ENCODE results near the gene CDH15.

The CDH15 gene

GRCh38 chr16:89140981-89141883 is 30.3 kb upstream of the CDH15 start:
- DNase-seq, result no peak

DNA sequence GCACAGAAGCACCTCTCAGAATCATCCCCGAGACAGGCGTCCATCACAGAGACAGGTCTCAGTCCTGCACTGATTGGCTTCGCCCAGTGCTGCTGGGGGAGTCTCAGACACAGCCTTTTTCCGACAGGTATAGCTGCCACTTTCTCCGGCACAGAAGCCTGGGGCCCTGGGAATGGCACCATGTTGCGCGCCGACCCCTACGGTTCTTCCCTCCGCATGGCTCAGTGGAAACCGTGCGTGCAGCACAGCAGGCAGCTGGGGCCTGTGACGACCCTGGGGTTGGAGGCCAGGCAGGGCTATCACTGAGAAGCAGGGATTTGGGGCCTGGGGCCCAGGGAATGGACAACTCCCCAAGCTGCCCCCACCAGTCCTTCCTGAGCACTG is 29.7 kb upstream of the CDH15 start:
- no peak for DNase-seq

DNA sequence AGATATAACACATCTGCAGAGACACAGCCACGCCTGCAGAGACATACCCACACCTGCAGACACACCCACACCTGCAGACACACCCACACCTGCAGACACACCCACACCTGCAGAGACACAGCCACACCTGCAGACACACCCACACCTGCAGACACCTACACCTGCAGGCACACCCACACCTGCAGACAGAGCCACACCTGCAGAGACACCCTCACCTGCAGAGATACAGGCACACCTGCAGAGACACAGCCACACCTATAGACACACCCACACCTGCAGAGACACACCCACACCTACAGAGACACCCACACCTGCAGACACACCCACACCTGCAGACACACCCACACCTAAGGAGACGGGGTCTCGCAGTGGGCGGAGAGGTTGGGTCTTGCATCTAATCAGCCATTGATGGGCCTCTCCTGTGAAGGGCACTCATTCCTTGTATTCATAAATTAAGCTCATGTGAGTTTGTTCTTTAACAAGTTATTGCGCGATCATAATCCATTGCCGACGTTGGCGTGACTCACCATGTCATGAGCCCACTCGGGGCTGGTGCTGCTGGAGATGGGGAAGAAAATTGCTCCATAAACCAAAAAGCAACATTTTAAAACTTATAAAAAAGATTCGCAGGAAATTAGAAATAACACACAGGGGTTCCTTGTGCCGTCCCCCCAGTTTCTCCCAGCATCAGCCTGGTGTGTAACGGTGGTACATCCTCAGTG is 28.9 kb upstream of the CDH15 start:
- DNase-seq, result no peak

- no peak for DNase-seq
Observed at GRCh38 chr16:89143201-89143741, 28.3 kb upstream of the CDH15 start.

GRCh38 chr16:89143911-89144675 is 27.5 kb upstream of the CDH15 start:
- no peak for DNase-seq

DNA sequence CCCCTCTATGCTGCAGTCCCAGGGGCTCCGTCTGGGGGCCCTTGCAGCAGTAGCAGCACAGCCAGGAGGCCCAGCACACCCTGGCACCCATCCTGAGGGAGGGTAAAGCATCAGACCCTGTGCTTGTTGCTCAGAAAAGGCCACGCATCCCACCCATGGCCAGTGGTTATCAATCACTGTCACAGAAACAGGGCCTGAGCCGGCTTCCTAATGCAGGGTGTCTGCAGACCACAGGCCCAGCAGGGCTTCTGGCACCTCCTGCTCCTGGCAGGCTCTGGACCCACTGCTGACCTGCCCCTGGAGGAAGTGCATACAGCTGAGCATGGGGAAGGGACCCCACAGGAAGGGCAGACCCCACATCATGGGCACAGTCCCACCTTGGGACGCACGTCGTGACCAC is 26.9 kb upstream of the CDH15 start:
- DNase-seq, result no peak

GRCh38 chr16:89145406-89146161 is 26.0 kb upstream of the CDH15 start:
- no peak for DNase-seq

- no peak for DNase-seq
Observed at GRCh38 chr16:89146211-89147005, 25.1 kb upstream of the CDH15 start.

DNA sequence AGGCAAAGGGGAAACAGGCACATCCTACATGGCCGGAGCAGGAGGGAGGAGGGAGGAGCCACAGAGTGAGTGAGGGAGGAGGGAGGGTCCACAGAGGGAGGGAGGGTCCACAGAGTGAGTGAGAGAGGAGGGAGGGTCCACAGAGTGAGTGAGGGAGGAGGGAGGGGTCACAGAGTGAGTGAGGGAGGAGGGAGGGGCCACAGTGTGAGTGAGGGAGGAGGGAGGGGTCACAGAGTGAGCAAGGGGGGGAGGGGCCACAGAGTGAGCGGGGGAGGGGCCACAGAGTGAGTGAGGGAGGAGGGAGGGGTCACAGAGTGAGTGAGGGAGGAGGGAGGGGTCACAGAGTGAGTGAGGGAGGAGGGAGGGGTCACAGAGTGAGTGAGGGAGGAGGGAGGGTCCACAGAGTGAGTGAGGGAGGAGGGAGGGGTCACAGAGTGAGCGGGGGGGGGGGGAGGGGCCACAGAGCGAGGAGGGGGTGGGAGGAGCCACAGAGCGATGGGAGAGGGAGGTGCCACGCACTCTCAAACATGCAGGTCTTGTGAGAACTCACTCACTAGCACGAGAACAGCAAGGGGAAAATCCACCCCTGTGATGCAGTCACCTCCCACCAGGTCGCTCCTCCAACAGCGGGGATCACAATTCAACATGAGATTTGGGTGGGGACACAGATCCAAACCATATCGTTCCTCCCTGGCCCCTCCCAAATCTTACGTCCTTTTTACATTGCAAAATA is 24.3 kb upstream of the CDH15 start:
- DNase-seq, result no peak

DNA sequence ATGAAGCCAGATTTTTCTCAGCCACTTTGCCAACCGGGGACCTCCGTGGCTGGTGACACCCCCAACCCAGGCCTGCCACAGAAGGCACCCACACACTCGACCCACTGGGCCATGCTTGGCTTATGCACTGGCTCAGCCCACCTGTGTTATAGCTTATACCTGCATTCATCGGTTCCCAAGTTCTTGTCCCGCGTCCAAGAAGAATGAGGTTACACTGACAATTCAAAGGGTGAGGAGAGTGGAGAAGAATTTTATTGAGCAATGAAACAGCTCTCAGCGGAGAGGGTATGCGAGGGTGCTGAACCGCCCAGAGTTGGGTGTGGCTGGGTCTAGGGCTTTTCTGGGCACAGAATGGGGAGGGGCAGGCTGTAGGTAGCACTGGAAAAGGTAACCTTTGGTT is 22.2 kb upstream of the CDH15 start:
- no peak for DNase-seq

GRCh38 chr16:89150090-89150835 is 21.3 kb upstream of the CDH15 start:
- DNase-seq, result peak; percentile 75

DNA sequence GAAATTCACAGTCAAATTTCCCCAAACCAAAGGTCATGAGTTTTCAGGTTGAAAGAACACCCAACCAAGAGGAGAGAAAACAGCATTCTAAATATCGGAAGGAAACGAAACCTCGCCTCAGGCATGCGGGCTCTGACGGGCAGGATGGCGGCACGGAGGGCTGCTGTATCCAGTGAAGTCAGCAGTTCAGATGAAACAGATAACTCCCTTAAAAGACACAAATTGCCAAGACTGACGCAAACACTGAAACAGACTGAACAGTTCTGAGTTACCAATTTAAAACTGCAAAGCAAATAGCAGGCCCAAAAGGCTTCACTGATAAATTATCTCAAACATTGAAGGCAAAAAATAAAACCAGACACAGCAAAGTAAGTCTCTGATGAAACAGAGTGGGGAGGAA is 20.6 kb upstream of the CDH15 start:
- DNase-seq, result no peak

DNA sequence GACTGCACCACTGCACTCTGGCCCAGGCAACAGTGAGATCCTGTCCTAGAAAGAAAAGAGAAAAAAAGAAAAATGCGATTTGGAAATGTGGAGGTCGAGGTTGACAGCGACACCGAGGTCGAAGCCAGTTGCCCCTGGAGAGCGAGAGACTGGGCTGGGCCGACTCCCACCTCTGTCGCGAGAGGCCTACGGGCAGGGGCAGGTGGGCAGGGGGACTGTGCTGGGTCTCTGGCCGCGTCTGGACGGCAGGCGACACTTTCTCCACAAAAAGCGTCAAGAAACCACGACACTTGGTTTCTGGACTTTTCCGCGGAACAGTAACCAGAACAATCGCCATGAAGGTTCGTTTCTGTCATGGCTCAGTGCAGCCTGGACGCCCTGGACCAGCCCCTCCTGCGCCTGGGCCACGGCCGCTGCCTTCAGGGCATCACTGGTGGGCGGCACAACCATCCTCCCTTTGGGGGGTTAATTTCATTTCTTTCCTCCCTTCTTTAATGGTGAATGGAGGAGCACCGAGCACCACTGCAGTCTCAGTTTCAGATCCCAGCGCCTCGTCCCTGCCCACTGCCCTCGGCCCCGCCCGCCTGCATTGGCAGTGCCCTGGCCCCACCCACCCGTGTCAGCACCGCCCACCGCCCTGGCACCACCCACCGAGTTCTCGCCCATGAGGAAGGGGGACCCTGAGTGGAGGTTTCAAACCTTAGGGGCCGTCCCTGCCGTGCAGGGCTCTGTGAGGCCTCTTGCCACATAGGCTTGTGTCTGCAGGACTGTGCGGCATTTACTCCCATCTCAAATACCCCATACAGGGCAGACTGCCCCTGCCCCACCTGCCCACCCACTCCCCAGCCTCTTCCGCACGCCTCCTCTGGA is 18.5 kb upstream of the CDH15 start:
- no peak for DNase-seq

- no peak for DNase-seq
Observed at GRCh38 chr16:89153848-89154271, 17.7 kb upstream of the CDH15 start.

- DNase-seq, result no peak
Observed at GRCh38 chr16:89154390-89155183, 17.0 kb upstream of the CDH15 start.

- no peak for DNase-seq
Observed at GRCh38 chr16:89155184-89155679, 16.3 kb upstream of the CDH15 start.

GRCh38 chr16:89155851-89156739 is 15.5 kb upstream of the CDH15 start:
- no peak for DNase-seq

Measured in NCI-H510A treated with DMSO at 0.1 percent for 48 hours (cell line).